Stimulated activated naive CD8-positive, alpha-beta T cell treated with anti-CD3 and anti-CD28 coated beads, Interleukin-15, Interleukin-2, amounts not matched to agents 100 ng/mL and 50 ng/mL, for 24 hours (primary cell): ENCODE results near the gene MDP1.
A peak's percentile ranks its signal among the peaks of the same experiment; 100 is the strongest.

ENCODE experiments used
- H3K27ac Mint-ChIP-seq: one replicate; pipeline ENCODE4 v1.8.0; 2021; ENCODE audit warnings: mild to moderate bottlenecking, mixed read lengths
- H3K27me3 Mint-ChIP-seq: one replicate; pipeline ENCODE4 v1.8.0; 2021; ENCODE audit warnings: mixed read lengths
- H3K36me3 Mint-ChIP-seq: one replicate; pipeline ENCODE4 v1.8.0; 2021; ENCODE audit warnings: low read depth, mixed read lengths
- H3K4me1 Mint-ChIP-seq: one replicate; pipeline ENCODE4 v1.8.0; 2021; ENCODE audit warnings: low read depth, mixed read lengths
- H3K4me3 Mint-ChIP-seq: one replicate; pipeline ENCODE4 v1.8.0; 2021; ENCODE audit warnings: mild to moderate bottlenecking, mixed read lengths
- H3K9me3 Mint-ChIP-seq: one replicate; pipeline ENCODE4 v1.8.0; 2021; ENCODE audit warnings: mixed read lengths

Gene MDP1

DNA sequence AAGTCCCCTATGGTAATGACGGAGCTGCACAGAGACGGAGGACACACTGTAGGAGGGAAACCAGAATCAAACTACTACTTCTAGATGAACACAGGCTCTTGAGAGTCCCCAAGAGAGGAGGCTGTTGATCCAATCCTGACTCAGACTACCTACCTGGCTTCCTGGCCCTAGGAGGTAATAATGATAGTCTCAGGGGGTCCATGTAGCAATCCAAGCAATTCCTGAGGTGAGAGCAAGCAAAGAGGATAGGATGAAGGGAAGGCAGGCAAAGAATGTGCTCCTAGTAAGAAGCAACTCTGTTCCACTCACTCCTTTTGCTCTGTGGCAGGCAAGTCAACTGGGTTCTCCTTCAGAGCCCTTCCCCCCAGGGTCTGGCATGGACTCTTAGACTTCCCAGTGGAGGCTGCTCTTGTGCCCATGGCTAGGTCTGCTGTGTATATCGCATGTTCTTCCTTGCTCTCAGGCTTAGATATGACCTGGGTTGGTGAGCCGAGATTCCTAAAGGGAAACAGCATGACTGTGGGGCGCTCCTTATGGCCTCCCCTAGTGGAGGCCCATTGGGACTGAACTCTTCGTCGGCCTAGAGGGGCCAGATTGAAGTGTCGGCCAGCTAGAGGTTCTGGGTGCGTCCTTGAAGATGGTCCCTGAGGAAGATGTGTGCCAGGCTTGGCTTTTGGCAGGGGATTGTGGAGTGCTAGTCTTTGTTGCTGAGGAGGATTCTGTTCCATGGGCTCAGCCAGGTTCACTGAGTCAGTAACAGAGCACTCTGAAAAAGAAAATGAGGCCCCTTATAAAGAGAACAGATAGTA lies 24.4 kb upstream of the MDP1 start:
- Mint-ChIP-seq H3K4me3 (peak overlapping the region; percentile 46), H3K27ac (peak overlapping the region; percentile 77), H3K4me1 (peaks cover 79% of the 10 kb centered on the region), H3K36me3 (peaks cover 58% of the 10 kb centered on the region), H3K27me3 (no peaks in the 10 kb centered on the region), H3K9me3 (no peaks in the 10 kb centered on the region)

DNA sequence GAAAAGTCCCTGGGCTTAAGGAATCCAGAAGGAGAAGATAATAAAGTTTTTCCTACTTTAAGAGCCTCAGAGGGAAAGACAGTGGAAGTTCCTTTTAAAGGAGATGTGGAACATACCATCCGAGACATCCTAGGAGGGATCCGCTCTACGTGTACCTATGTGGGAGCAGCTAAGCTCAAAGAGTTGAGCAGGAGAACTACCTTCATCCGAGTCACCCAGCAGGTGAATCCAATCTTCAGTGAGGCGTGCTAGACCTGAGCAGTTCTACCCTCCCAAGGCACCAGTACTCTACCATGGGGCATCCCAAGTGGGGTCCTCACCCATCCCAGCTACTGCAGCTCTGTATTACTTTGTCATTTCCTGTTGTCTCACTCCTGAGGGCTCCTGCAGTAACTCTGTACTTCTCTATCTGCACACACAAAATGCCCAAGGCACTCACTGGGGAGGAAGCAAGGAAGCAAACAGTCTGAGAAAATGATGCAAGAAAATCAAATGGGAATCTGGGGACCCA lies 22.7 kb upstream of the MDP1 start:
- Mint-ChIP-seq H3K4me3 (no peak overlapping the region), H3K27me3 (no peaks in the 10 kb centered on the region), H3K27ac (peak overlapping the region; percentile 61), H3K9me3 (no peaks in the 10 kb centered on the region), H3K4me1 (peaks cover 91% of the 10 kb centered on the region), H3K36me3 (peaks cover 71% of the 10 kb centered on the region)

- Mint-ChIP-seq H3K27ac (peak overlapping the region; percentile 61), H3K27me3 (no peaks in the 10 kb centered on the region), H3K9me3 (no peaks in the 10 kb centered on the region), H3K36me3 (peaks cover 71% of the 10 kb centered on the region), H3K4me1 (peaks cover 91% of the 10 kb centered on the region), H3K4me3 (no peak overlapping the region)
Observed at GRCh38 chr14:24238123-24238522, 22.3 kb upstream of the MDP1 start.

DNA sequence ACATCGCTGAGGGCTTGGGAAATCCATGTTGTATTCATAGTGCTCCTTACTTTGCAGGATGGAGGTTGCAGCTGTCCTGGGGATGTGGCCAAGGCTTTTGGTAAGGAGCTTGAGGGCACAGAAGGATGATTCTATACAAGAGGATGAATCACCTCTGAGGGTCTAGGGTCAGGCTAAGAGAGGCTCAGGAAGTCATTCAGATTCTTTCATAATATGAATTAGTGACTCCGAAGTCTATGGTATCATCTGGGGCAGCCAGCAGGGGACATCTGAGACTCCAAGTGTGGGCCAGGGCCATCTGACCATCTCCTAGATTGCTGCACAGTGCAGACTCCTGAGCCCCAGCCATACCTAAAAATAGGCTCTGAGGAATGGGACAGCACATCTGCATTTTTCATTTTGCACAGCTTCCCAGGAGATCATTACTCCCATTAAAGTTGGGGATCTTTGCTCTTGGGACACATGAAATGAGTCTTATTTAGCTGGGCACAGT lies 21.6 kb upstream of the MDP1 start:
- Mint-ChIP-seq H3K36me3 (peaks cover 71% of the 10 kb centered on the region), H3K4me1 (peaks cover 90% of the 10 kb centered on the region), H3K4me3 (no peak overlapping the region), H3K27ac (peak overlapping the region; percentile 61), H3K9me3 (no peaks in the 10 kb centered on the region), H3K27me3 (no peaks in the 10 kb centered on the region)

DNA sequence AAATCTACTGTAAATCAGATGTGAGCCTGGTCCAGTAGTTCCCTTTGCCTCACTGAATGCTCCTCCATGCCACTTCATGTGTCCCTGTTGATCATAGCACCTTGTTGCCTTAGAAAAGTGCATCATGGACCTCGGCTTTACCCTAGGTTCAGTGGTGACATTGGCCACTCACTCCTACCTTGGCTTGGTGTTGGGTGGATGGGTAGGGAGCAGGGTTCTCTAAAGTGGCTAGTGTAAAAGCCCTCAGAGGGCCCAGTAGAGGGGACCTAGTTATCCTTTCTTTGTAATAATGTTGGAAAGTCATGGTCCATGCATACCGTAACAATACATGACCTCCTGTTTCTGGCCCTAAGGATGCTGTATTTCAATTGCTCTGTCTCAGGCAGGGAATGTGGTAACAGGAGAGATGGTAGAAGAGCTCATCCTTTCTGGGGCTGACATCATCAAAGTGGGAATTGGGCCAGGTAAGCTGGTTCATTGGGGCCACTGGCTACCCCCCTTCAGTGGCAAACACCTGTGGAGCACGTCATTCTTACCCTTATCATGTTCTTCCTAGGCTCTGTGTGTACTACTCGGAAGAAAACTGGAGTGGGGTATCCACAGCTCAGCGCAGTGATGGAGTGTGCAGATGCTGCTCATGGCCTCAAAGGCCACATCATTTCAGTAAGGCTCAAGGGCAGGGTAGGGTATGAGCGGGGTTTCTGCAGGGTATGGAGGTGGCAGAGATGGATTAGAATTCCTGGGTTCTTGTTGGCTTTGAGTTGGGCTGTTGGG lies 21.0 kb upstream of the MDP1 start:
- peak overlapping the region; percentile 18 for H3K27ac Mint-ChIP-seq
- H3K4me3 Mint-ChIP-seq: no peak overlapping the region
- H3K9me3 Mint-ChIP-seq: no peaks in the 10 kb centered on the region
- H3K27me3 Mint-ChIP-seq: no peaks in the 10 kb centered on the region
- peaks cover 87% of the 10 kb centered on the region for H3K4me1 Mint-ChIP-seq
- H3K36me3 Mint-ChIP-seq: peaks cover 71% of the 10 kb centered on the region

- Mint-ChIP-seq H3K27me3 (no peaks in the 10 kb centered on the region), H3K4me1 (peaks cover 84% of the 10 kb centered on the region), H3K9me3 (no peaks in the 10 kb centered on the region), H3K27ac (peak overlapping the region; percentile 16), H3K4me3 (no peak overlapping the region), H3K36me3 (peaks cover 69% of the 10 kb centered on the region)
Observed at GRCh38 chr14:24235804-24236688, 20.2 kb upstream of the MDP1 start.

GRCh38 chr14:24234095-24235005 lies 18.5 kb upstream of the MDP1 start:
- H3K27ac Mint-ChIP-seq: peak overlapping the region; percentile 42
- H3K27me3 Mint-ChIP-seq: no peaks in the 10 kb centered on the region
- peaks cover 52% of the 10 kb centered on the region for H3K36me3 Mint-ChIP-seq
- H3K4me1 Mint-ChIP-seq: peaks cover 74% of the 10 kb centered on the region
- H3K4me3 Mint-ChIP-seq: peak overlapping the region; percentile 98
- H3K9me3 Mint-ChIP-seq: no peaks in the 10 kb centered on the region

DNA sequence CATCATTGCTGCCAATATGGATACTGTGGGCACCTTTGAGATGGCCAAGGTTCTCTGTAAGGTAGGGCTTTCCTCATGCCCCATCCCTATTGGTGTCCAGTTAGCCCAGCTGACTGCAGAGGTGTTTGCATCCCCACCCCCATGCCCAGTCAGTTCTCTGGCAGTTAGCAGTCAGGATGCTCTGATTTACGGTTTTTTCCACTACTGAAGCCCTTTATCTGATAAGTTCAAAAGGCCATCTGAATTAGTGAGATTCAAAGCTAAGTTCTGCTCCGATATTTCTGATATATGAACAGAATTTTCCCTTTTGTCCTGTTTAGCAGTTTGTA lies 17.6 kb upstream of the MDP1 start:
- Mint-ChIP-seq H3K4me3 (peak overlapping the region; percentile 98), H3K36me3 (peaks cover 47% of the 10 kb centered on the region), H3K27ac (peak overlapping the region; percentile 91), H3K27me3 (no peaks in the 10 kb centered on the region), H3K4me1 (peaks cover 68% of the 10 kb centered on the region), H3K9me3 (no peaks in the 10 kb centered on the region)

DNA sequence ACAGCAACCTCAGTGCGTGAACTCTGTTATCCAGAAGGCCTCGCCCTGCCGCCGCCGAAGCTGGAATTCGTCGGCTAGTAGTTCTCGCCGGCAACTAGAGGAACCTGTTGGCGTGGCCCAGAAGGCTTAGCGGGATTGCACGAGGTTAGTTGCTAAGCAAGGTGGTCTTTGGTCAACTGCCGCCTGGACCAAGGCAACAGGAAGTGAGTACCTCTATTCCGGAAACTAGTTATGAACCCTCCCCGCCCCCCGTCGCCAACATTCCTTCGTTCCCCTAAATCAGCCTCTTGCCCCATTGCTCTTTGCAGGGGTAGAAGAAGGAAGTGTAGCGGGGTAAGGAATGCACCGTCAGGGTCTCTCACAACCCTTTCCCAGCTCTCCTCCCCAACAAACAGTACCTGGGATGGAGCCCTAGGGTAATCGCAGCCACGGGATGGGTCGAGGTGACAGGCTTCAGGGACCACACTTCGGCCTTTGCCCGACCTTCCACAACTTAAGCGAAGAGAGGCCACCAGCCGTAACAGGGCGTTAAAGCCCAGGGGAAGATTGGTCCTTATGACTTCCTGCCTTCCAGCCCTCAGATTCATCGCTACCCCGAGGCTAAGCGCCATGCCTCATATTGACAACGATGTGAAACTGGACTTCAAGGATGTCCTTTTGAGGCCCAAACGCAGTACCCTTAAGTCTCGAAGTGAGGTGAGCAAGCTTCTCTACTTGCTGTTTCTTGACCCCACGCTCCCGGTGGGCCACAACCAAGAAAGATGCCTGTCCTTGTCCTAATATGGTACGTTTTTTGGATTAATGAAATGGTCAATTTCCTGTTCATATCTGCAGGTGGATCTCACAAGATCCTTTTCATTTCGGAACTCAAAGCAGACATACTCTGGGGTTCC lies 17.0 kb upstream of the MDP1 start, which contains the start of gene GMPR2:
Gene GMPR2 (plus strand): TSS at position 285 of the 893 bp plus-strand sequence. CDS start 325 bp downstream, at position 610.
- Mint-ChIP-seq H3K27me3 (no peaks in the 10 kb centered on the region), H3K27ac (peak within 1 kb of the TSS; percentile 91), H3K9me3 (no peaks in the 10 kb centered on the region), H3K4me3 (peak within 1 kb of the TSS; percentile 98), H3K36me3 (peaks cover 45% of the 10 kb centered on the region), H3K4me1 (peaks cover 66% of the 10 kb centered on the region)

GRCh38 chr14:24232121-24232644 lies 16.3 kb upstream of the MDP1 start, which contains the start of gene NEDD8:
Gene NEDD8 (minus strand): TSS chr14:24232367. CDS start chr14:24232267, 100 bp downstream.
- Mint-ChIP-seq H3K4me3 (peak within 1 kb of the TSS; percentile 98), H3K27ac (peak within 1 kb of the TSS; percentile 91), H3K4me1 (peaks cover 63% of the 10 kb centered on the region), H3K36me3 (peaks cover 43% of the 10 kb centered on the region), H3K27me3 (no peaks in the 10 kb centered on the region), H3K9me3 (no peaks in the 10 kb centered on the region)

GRCh38 chr14:24231263-24232120 lies 15.6 kb upstream of the MDP1 start:
- H3K4me1 Mint-ChIP-seq: peaks cover 63% of the 10 kb centered on the region
- H3K27ac Mint-ChIP-seq: peak overlapping the region; percentile 91
- H3K4me3 Mint-ChIP-seq: peak overlapping the region; percentile 98
- peaks cover 42% of the 10 kb centered on the region for H3K36me3 Mint-ChIP-seq
- H3K27me3 Mint-ChIP-seq: no peaks in the 10 kb centered on the region
- no peaks in the 10 kb centered on the region for H3K9me3 Mint-ChIP-seq

- Mint-ChIP-seq H3K4me1 (peaks cover 48% of the 10 kb centered on the region), H3K36me3 (peaks cover 33% of the 10 kb centered on the region), H3K9me3 (no peaks in the 10 kb centered on the region), H3K27me3 (no peaks in the 10 kb centered on the region), H3K4me3 (no peak overlapping the region), H3K27ac (no peak overlapping the region)
Observed at GRCh38 chr14:24228902-24229301, 13.0 kb upstream of the MDP1 start.
